KMS-11 (cell line): ENCODE measurements around the gene NOD2.

Experiments
- H2AFZ ChIP-seq: fragments of 200-600 bp; sonication (generic); 2 replicates; pipeline ENCODE4 v1.6.1; 2016; ENCODE audit warnings: antibody characterized with exemption, mixed run types, low read depth
- H3K27ac ChIP-seq: fragments of 200-600 bp; sonication (generic); 2 replicates; pipeline ENCODE4 v1.6.1; 2016; ENCODE audit warnings: mild to moderate bottlenecking, mixed run types
- H3K27me3 ChIP-seq: fragments of 200-600 bp; sonication (generic); 2 replicates; pipeline ENCODE4 v1.6.1; 2017; ENCODE audit warnings: mild to moderate bottlenecking, low read depth, mixed run types, moderate library complexity; ENCODE audit not compliant: insufficient read depth
- H3K36me3 ChIP-seq: fragments of 200-600 bp; sonication (generic); 2 replicates; pipeline ENCODE4 v1.6.1; 2017; ENCODE audit warnings: mild to moderate bottlenecking, mixed run types; ENCODE audit not compliant: insufficient read depth
- H3K4me1 ChIP-seq: fragments of 200-600 bp; sonication (generic); 2 replicates; pipeline ENCODE4 v1.6.1; 2016; ENCODE audit warnings: mild to moderate bottlenecking, low read depth, mixed run types; ENCODE audit not compliant: poor library complexity, severe bottlenecking
- H3K4me2 ChIP-seq: fragments of 200-600 bp; sonication (generic); 2 replicates; pipeline ENCODE4 v1.7.0; 2016; ENCODE audit warnings: mild to moderate bottlenecking, mixed run types
- H3K4me3 ChIP-seq: fragments of 200-600 bp; sonication (generic); IDR thresholded peaks from 2 replicates; pipeline ENCODE4 v1.6.1; 2017; ENCODE audit warnings: low read depth, low read length, mixed read lengths; ENCODE audit not compliant: insufficient read depth
- H3K79me2 ChIP-seq: fragments of 200-600 bp; sonication (generic); 2 replicates; pipeline ENCODE4 v1.6.1; 2016; ENCODE audit warnings: low read depth, mixed run types; ENCODE audit not compliant: insufficient read depth
- H3K9ac ChIP-seq: fragments of 200-600 bp; sonication (generic); 2 replicates; pipeline ENCODE4 v1.6.1; 2016; ENCODE audit warnings: mild to moderate bottlenecking, mixed run types
- H4K20me1 ChIP-seq: fragments of 200-600 bp; sonication (generic); 2 replicates; pipeline ENCODE4 v1.6.1; 2016; ENCODE audit warnings: mild to moderate bottlenecking, mixed run types; ENCODE audit not compliant: insufficient read depth
- CTCF ChIP-seq: fragments of 200-600 bp; sonication (generic); conservative IDR thresholded peaks from 2 replicates; pipeline ENCODE4 v1.6.1; 2017; ENCODE audit warnings: low read depth, mild to moderate bottlenecking, antibody characterized with exemption, low read length, moderate library complexity, mixed read lengths

NOD2 gene

GRCh38 chr16:50743581-50744225 lies 50.3 kb downstream of the NOD2 start:
- H3K27me3 ChIP-seq = no peaks in the 10 kb centered on the region
- no peak overlapping the region for H3K4me3 ChIP-seq
- H3K9ac ChIP-seq = no peak overlapping the region
- peaks cover 32% of the 10 kb centered on the region for H3K4me1 ChIP-seq
- H3K4me2 ChIP-seq = peak overlapping the region; percentile 40
- no peak overlapping the region for H3K27ac ChIP-seq
- H4K20me1 ChIP-seq = no peaks in the 10 kb centered on the region
- no peaks in the 10 kb centered on the region for H3K79me2 ChIP-seq
- H3K36me3 ChIP-seq = no peaks in the 10 kb centered on the region
- no peak overlapping the region for H2AFZ ChIP-seq
- TF ChIP-seq CTCF = no peak

GRCh38 chr16:50744881-50745280 lies 51.5 kb downstream of the NOD2 start:
- Histone ChIP-seq H3K79me2 (no peaks in the 10 kb centered on the region), H3K4me1 (peaks cover 32% of the 10 kb centered on the region), H3K27ac (no peak overlapping the region), H3K4me2 (no peak overlapping the region), H4K20me1 (no peaks in the 10 kb centered on the region), H3K4me3 (no peak overlapping the region), H3K36me3 (no peaks in the 10 kb centered on the region), H2AFZ (no peak overlapping the region), H3K9ac (no peak overlapping the region), H3K27me3 (no peaks in the 10 kb centered on the region)
- TF ChIP-seq CTCF = no peak

- Histone ChIP-seq H3K27ac (no peak overlapping the region), H3K4me2 (no peak overlapping the region), H3K4me3 (no peak overlapping the region), H3K79me2 (no peaks in the 10 kb centered on the region), H3K27me3 (no peaks in the 10 kb centered on the region), H4K20me1 (no peaks in the 10 kb centered on the region), H3K4me1 (peaks cover 30% of the 10 kb centered on the region), H3K9ac (no peak overlapping the region), H2AFZ (no peak overlapping the region), H3K36me3 (no peaks in the 10 kb centered on the region)
- TF ChIP-seq CTCF = no peak
Observed at GRCh38 chr16:50745940-50746339, 52.5 kb downstream of the NOD2 start.

- Histone ChIP-seq H3K36me3 (no peaks in the 10 kb centered on the region), H3K79me2 (no peaks in the 10 kb centered on the region), H3K4me2 (no peak overlapping the region), H3K27me3 (no peaks in the 10 kb centered on the region), H2AFZ (no peak overlapping the region), H4K20me1 (no peaks in the 10 kb centered on the region), H3K9ac (no peak overlapping the region), H3K4me3 (no peak overlapping the region), H3K27ac (no peak overlapping the region), H3K4me1 (peaks cover 26% of the 10 kb centered on the region)
- peak; percentile 39; the same call in 1 of the 2 replicates for TF ChIP-seq CTCF
Observed at GRCh38 chr16:50747207-50747956, 54.0 kb downstream of the NOD2 start.
